Osteoblast (primary cell): ENCODE results near the gene PRADC1. TPM values are rescaled to one million over a fixed set of nuclear protein-coding genes. Genes with fewer than 3 reads are reported as not detected.

Experiments used
- DNase-seq: peaks from one replicate; pipeline ENCODE4 v3.0.0; 2011; ENCODE audit warnings: low spot score, mixed read lengths; ENCODE audit not compliant: insufficient read length; ENCODE audit errors: missing footprints
- H2AFZ ChIP-seq: 2 replicates; pipeline ENCODE4 v1.6.0; 2011; ENCODE audit warnings: mild to moderate bottlenecking, low read length
- H3K27ac ChIP-seq: 2 replicates; pipeline ENCODE4 v1.5.1; 2011; ENCODE audit warnings: mild to moderate bottlenecking, low read depth, low read length, moderate library complexity
- H3K27me3 ChIP-seq: 2 replicates; pipeline ENCODE4 v1.6.0; 2012; ENCODE audit warnings: mild to moderate bottlenecking, control low read depth, inconsistent platforms, low read length, moderate library complexity; ENCODE audit not compliant: insufficient read depth
- H3K36me3 ChIP-seq: 2 replicates; pipeline ENCODE4 v1.5.1; 2011; ENCODE audit warnings: mild to moderate bottlenecking, low read length, control low read depth, moderate library complexity; ENCODE audit not compliant: insufficient read depth
- H3K4me1 ChIP-seq: 2 replicates; pipeline ENCODE4 v1.5.1; 2011; ENCODE audit warnings: mild to moderate bottlenecking, low read length, control low read depth, moderate library complexity; ENCODE audit not compliant: insufficient read depth
- H3K4me2 ChIP-seq: 2 replicates; pipeline ENCODE4 v1.6.0; 2011; ENCODE audit warnings: mild to moderate bottlenecking, low read length; ENCODE audit not compliant: insufficient read depth
- H3K4me3 ChIP-seq: fragments of 200-600 bp; sonication (generic); 3 replicates; pipeline ENCODE4 v1.5.1; 2012; ENCODE audit warnings: mild to moderate bottlenecking, low read length, inconsistent platforms; ENCODE audit not compliant: insufficient read depth
- H3K79me2 ChIP-seq: 2 replicates; pipeline ENCODE4 v1.6.0; 2012; ENCODE audit warnings: mild to moderate bottlenecking, low read length, control low read depth, inconsistent platforms; ENCODE audit not compliant: insufficient read depth
- H3K9me3 ChIP-seq: 2 replicates; pipeline ENCODE4 v1.5.1; 2011; ENCODE audit warnings: low read depth, low read length, control low read depth
- H4K20me1 ChIP-seq: 2 replicates; pipeline ENCODE4 v1.6.0; 2012; ENCODE audit warnings: mild to moderate bottlenecking, low read length, control low read depth; ENCODE audit not compliant: insufficient read depth
- total RNA-seq: library from RNA; depleted of rRNA; stranded (reverse); fragments of >200 nt; gene quantifications from 2 replicates; pipeline ENCODE4 v1.2.3, GENCODE V29; 2012
- TF ChIP-seq, protein P1 (sequence below): IDR thresholded peaks from 2 replicates; pipeline ENCODE4 v1.5.1; 2011; ENCODE audit warnings: mild to moderate bottlenecking, low read depth, low read length, moderate library complexity; ENCODE audit errors: extremely low read depth

The PRADC1 gene
- 11.2 and 15.9 TPM in 2 replicates for total RNA-seq

DNA sequence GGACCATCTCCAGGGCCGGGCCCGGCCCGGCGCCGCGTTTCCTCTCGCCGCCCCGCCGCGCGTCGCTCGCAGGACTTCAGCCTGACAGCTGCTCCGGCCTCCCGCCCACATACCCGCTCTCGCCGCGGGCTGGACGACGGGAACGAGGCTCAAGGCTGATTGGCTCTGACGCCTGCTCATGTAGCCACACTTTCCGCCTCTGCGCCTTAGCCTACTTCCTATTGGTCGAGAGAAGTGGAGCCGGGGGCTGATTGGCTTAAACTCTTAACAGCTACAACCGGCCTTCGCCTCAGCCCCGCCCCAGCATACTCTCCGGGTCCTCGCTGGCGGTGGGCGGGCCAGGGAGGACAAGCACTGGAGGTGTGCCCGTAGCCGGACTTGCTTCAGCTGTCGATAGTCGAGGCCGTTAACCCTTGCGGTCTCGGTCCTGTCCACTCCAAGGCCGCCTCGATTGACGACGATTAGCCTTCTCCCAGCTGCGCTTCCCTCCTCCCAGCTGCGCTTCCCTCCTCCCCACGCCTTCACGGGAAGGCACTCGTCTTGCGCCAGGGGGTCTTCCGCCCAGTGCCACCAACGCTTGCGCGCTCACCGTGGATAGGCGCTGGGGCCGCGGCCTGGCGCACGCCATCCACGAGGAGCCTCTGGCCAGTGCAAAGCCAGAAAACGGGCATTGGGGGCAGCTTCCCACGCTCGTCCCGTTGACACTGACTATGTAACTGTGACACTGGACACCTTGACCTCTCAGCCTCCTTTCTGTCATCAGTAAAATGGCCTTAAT lies at the start of gene PRADC1:
PRADC1 (minus strand) TSS at position 86 of the 778 bp plus-strand sequence; CDS start at position 7, 79 bp downstream.
- peaks cover 39% of the 10 kb centered on the region for H4K20me1 ChIP-seq
- H3K27me3 ChIP-seq = no peaks in the 10 kb centered on the region
- no peaks in the 10 kb centered on the region for H3K9me3 ChIP-seq
- H3K79me2 ChIP-seq = peaks cover 50% of the 10 kb centered on the region
- TF ChIP-seq, protein P1, sequence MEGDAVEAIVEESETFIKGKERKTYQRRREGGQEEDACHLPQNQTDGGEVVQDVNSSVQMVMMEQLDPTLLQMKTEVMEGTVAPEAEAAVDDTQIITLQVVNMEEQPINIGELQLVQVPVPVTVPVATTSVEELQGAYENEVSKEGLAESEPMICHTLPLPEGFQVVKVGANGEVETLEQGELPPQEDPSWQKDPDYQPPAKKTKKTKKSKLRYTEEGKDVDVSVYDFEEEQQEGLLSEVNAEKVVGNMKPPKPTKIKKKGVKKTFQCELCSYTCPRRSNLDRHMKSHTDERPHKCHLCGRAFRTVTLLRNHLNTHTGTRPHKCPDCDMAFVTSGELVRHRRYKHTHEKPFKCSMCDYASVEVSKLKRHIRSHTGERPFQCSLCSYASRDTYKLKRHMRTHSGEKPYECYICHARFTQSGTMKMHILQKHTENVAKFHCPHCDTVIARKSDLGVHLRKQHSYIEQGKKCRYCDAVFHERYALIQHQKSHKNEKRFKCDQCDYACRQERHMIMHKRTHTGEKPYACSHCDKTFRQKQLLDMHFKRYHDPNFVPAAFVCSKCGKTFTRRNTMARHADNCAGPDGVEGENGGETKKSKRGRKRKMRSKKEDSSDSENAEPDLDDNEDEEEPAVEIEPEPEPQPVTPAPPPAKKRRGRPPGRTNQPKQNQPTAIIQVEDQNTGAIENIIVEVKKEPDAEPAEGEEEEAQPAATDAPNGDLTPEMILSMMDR = no peak
- peaks cover 15% of the 10 kb centered on the region for H3K36me3 ChIP-seq
- H3K4me2 ChIP-seq = peak within 1 kb of the TSS; percentile 100
- peak within 1 kb of the TSS; percentile 94 for H3K27ac ChIP-seq
- DNase-seq = peak; percentile 100
- peak within 1 kb of the TSS; percentile 99 for H2AFZ ChIP-seq
- H3K4me3 ChIP-seq = peak within 1 kb of the TSS; percentile 88
- H3K4me1 ChIP-seq = peaks cover 27% of the 10 kb centered on the region

DNA sequence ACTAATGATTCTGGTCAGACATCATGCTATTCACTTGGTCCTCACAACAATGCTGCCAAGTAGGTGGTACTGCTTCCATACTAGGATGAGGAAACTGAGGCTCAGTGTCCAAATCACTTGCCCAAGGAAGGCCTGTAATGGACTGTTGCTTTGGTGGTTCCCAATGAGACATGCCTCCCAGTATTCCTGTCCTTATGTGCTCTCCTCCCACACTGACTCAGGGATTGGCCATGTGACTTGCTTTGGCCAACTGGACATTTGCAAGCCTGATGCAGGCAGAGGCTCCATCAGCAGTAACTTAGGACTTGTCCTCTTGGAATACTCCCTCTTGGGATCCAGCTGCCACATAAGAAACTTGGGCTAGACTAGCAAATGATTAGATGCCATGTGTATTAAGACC lies 48.2 kb upstream of the PRADC1 start:
- Histone ChIP-seq H3K4me2 (no peak overlapping the region), H3K9me3 (no peaks in the 10 kb centered on the region), H3K27me3 (peaks cover 28% of the 10 kb centered on the region), H3K36me3 (no peaks in the 10 kb centered on the region), H3K4me1 (peaks cover 3% of the 10 kb centered on the region), H4K20me1 (no peaks in the 10 kb centered on the region), H3K4me3 (no peak overlapping the region), H3K27ac (no peak overlapping the region), H3K79me2 (no peaks in the 10 kb centered on the region), H2AFZ (no peak overlapping the region)
- TF ChIP-seq, protein P1 = no peak
- DNase-seq = peak; percentile 56

DNA sequence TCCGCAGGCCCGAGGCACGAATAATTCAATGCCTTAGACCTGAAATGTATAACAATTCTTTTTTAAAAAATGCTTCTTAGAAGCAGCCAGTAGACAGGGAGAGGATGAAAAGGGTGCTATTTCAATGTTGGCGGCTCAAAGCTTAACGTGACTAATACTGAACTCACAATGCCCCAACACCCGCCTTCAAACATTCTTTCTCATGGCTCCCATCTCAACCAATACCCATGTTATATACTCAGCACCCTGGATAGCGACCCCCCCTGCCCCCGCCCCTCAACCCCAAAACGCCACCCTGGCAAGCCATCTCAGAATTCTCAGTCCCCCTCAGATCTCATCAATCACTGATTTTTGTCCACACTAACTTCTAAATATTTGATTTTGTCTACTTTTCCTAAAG lies 46.8 kb upstream of the PRADC1 start:
- TF ChIP-seq, protein P1 = no peak
- Histone ChIP-seq H3K27ac (no peak overlapping the region), H4K20me1 (no peaks in the 10 kb centered on the region)

DNA sequence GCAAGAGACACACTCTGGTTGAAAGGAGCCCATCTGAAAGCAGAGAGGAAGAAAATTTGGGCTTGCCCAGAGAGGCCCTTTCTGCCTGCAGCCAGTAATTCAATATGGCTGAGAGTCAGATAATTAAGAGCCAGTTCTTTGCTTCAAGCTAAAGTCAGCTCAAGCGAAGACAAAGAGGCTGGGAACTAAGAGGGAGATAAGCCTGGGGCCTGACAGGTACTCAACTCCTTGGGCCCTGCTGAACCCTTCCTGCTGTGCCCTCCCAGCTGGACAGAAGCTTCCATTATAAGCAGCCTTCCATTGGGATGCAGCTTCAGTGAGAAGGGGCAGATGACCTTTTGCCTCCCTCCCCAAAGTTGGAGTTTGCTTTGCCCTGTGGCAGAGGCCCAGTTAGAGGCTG lies 39.2 kb upstream of the PRADC1 start:
- Histone ChIP-seq H3K27me3 (peaks cover 39% of the 10 kb centered on the region), H3K79me2 (no peaks in the 10 kb centered on the region), H3K4me1 (no peaks in the 10 kb centered on the region), H3K4me3 (no peak overlapping the region), H3K27ac (no peak overlapping the region), H3K4me2 (no peak overlapping the region), H3K36me3 (no peaks in the 10 kb centered on the region), H4K20me1 (no peaks in the 10 kb centered on the region), H2AFZ (no peak overlapping the region), H3K9me3 (peaks cover 3% of the 10 kb centered on the region)
- TF ChIP-seq, protein P1 = no peak
- DNase-seq = peak; percentile 45

More for the DNA sequence above, 46.8 kb upstream of the PRADC1 start:
- no peaks in the 10 kb centered on the region for H3K9me3 ChIP-seq
- no peak overlapping the region for H2AFZ ChIP-seq
- no peak overlapping the region for H3K4me3 ChIP-seq
- peak; percentile 68 for DNase-seq
- peaks cover 15% of the 10 kb centered on the region for H3K27me3 ChIP-seq
- H3K36me3 ChIP-seq = no peaks in the 10 kb centered on the region
- peaks cover 3% of the 10 kb centered on the region for H3K4me1 ChIP-seq
- H3K79me2 ChIP-seq = no peaks in the 10 kb centered on the region
- no peak overlapping the region for H3K4me2 ChIP-seq
